NT2/D1 (cell line): ENCODE data around the gene C11orf98.
"Not testable (repeated sequence)": the region's sequence is repeated elsewhere in the genome, so short reads cannot be mapped to it uniquely, and the experiment has no call there.

Experiments used
- DNase-seq: peaks from one replicate; pipeline ENCODE4 v3.0.0-alpha.2; 2011; ENCODE audit warnings: low read depth, low spot score
- H3K27me3 ChIP-seq: 2 replicates; pipeline ENCODE4 v1.6.0; 2011; ENCODE audit warnings: mild to moderate bottlenecking; ENCODE audit not compliant: insufficient read length, insufficient read depth
- H3K36me3 ChIP-seq: 2 replicates; pipeline ENCODE4 v1.6.1; 2011; ENCODE audit warnings: mild to moderate bottlenecking, low read length, mixed read lengths; ENCODE audit not compliant: insufficient read depth, insufficient read length
- H3K4me1 ChIP-seq: 2 replicates; pipeline ENCODE4 v1.5.1; 2011; ENCODE audit not compliant: insufficient read depth, insufficient read length
- H3K4me3 ChIP-seq: 2 replicates; pipeline ENCODE4 v1.5.1; 2011; ENCODE audit warnings: low read depth; ENCODE audit not compliant: insufficient read length
- H3K9ac ChIP-seq: 2 replicates; pipeline ENCODE4 v1.6.0; 2011; ENCODE audit warnings: low read depth; ENCODE audit not compliant: insufficient read length
- H3K9me3 ChIP-seq: 2 replicates; pipeline ENCODE4 v1.5.1; 2011; ENCODE audit warnings: mild to moderate bottlenecking, low read length; ENCODE audit not compliant: insufficient read depth
- SUZ12 ChIP-seq: IDR thresholded peaks from 2 replicates; pipeline ENCODE4 v1.6.1; 2011; ENCODE audit not compliant: insufficient read length, insufficient read depth; ENCODE audit errors: extremely low read depth
- YY1 ChIP-seq: IDR thresholded peaks from 2 replicates; pipeline ENCODE4 v1.6.1; 2011; ENCODE audit not compliant: insufficient read length, insufficient read depth
- ZNF274 ChIP-seq: IDR thresholded peaks from 2 replicates; pipeline ENCODE4 v1.6.1; 2011; ENCODE audit warnings: mild to moderate bottlenecking, low read depth, low read length

The C11orf98 gene

DNA sequence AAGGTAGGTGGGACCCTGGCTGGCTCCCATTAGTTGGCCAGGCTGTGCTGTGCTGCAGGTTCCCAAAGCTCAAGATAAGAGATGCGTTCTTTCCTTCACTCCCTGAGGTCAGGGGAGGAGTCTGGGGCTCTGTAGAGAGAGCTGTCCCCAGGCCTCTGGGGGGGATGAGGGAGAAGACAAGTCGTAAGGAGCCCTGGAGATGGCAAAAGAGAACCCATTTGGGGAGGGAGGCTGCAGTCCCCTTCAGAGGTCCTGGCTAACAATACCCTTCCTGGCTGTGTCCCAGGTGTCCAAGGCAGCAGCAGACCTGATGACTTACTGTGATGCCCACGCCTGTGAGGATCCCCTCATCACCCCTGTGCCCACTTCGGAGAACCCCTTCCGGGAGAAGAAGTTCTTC, 43.4 kb upstream of the C11orf98 start:
- Histone ChIP-seq H3K9me3 (no peaks in the 10 kb centered on the region), H3K9ac (peak overlapping the region; percentile 76), H3K27me3 (no peaks in the 10 kb centered on the region), H3K36me3 (peaks cover 45% of the 10 kb centered on the region), H3K4me1 (peaks cover 18% of the 10 kb centered on the region), H3K4me3 (peak overlapping the region; percentile 60)
- TF ChIP-seq ZNF274: no peak
- TF ChIP-seq YY1: no peak
- no peak for TF ChIP-seq SUZ12
- no peak for DNase-seq

DNA sequence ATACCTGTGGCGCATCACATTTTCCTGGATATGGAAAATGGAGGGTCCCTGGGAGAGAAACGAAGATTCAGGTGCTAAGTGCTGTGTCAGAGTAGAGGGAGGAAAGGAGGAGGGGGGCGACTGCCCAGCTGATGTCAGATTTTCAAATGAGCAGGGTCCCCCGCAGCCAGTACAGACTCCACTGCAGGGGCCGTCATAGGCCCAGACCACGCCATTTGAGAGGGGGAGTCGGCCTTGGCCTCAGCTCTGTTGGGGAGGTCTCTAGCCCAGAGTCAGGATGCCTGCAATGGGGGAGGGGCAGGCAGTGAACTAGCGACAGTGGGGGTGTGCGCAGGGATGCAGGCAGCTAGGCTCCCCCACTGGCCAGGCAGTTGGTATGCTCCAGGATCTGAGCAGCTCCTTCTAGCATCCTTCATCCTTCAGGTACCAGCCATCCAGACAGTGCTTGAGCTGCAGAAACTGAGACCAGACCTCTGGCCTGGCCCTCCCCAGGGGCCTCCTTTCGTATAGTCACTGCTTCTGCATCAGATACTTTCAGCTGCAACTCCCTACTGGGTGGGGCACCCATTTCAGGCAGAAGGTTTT, 42.4 kb upstream of the C11orf98 start, which contains the start of the genes BSCL2 and GNG3:
TSS of gene BSCL2 (minus strand) at position 148 of the 585 bp plus-strand sequence. CDS start 229 bp downstream, outside the sequence.
TSS of gene GNG3 (plus strand) at position 400 of the 585 bp plus-strand sequence. CDS start 620 bp downstream, outside the sequence.
- no peaks in the 10 kb centered on the region for H3K9me3 ChIP-seq
- DNase-seq: peak; percentile 99
- H3K4me3 ChIP-seq: peak within 1 kb of the TSS; percentile 72
- peak within 1 kb of the TSS; percentile 97 for H3K9ac ChIP-seq
- peaks cover 17% of the 10 kb centered on the region for H3K4me1 ChIP-seq
- peaks cover 44% of the 10 kb centered on the region for H3K36me3 ChIP-seq
- no peaks in the 10 kb centered on the region for H3K27me3 ChIP-seq
- TF ChIP-seq SUZ12 (no peak), YY1 (no peak)

DNA sequence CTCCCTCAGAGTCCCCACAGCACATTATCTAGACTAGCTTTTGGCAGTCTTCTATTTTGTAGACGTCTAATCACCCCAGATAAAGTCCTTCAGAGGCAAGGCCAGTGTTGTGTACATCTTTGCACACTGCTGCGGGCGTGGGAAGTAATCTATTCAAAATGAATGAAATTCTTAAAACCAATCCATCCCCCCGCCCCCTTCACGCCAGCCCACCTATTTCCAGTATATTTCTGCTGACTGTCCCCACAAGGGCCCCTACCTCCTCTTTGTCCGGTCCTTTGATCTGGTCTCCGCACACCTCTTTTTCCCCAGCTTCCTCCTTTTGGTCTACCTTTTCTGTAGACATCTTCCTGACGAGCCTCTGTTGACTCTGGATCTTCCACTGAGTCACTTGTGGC, 41.8 kb upstream of the C11orf98 start:
- H3K9ac ChIP-seq: peak overlapping the region; percentile 97
- H3K4me1 ChIP-seq: peaks cover 17% of the 10 kb centered on the region
- H3K9me3 ChIP-seq: no peaks in the 10 kb centered on the region
- TF ChIP-seq ZNF274: no peak
- no peak for TF ChIP-seq YY1
- TF ChIP-seq SUZ12: no peak
- DNase-seq: no peak
- H3K4me3 ChIP-seq: peak overlapping the region; percentile 72
- peaks cover 44% of the 10 kb centered on the region for H3K36me3 ChIP-seq
- no peaks in the 10 kb centered on the region for H3K27me3 ChIP-seq

DNA sequence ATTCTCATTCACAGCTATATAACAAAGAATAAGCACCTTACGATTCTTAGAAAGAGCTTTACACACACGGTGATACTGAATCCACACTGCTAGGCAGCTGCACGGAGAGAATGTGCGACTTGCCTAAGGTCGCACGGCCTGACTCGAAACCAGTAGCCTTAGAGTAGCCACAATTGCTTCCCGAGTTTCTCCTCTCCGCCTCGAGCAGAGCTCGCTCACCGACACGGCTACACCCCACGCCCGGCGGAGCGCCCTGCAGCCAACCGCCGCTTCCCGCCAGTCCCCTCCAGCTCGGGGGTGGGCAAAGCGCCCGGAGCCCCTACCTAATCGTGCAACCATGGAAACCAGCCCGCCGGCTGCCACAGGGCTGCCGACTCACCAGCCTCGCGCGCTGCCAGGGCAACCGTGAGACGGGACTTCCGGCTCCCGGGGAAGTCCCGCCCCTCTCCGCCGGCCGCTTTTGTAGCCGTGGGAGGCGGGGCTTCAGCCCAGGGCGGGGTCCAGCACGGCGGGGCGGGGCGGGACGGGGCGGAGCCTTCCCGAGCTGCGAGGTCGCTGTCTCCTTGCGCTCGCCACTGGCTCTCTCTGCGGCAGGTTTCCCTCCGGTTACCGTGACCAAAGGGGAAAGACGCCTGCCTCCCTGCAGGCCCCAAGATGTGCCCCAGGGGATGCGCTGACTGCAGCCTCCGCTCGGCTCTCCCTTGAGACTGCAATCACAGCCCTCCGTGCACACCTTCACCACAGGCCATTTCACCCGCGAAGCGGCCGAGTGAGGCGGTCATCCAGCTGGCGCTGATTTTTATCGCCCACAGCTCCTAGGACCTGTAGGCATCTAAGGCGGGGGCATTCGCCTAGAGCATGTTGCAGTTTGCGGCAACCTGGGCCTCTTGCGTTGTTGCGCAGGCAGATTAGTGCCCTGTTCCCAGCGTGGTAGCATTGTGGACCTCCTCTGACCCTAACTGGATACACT, 41.2 kb upstream of the C11orf98 start:
- TF ChIP-seq ZNF274 (no peak), SUZ12 (no peak), YY1 (no peak)
- Histone ChIP-seq H3K27me3 (no peaks in the 10 kb centered on the region), H3K4me3 (peak overlapping the region; percentile 72), H3K9ac (peak overlapping the region; percentile 97), H3K9me3 (no peaks in the 10 kb centered on the region), H3K4me1 (peaks cover 17% of the 10 kb centered on the region), H3K36me3 (peaks cover 45% of the 10 kb centered on the region)
- peak; percentile 93 for DNase-seq

DNA sequence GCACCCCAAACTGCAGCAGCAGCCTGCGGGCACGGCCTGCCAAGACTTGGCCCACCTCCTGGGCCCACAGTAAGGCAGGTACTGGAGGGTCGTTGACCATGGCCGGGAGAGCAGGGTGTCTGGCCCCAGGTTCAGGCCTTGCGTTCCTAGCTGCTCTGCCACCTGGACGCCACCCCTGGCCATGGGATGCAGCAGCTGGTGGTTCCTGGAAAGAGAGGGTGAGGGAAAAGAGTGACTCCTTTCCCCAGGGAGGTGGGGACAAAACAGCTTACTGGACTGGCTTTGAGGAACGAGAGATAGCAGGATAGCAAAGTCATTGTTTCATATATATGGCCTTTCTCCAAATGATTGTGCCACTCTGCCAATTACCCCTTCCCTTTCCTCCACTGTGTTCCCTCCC, 40.4 kb upstream of the C11orf98 start:
- Histone ChIP-seq H3K36me3 (peaks cover 45% of the 10 kb centered on the region), H3K27me3 (no peaks in the 10 kb centered on the region), H3K9me3 (no peaks in the 10 kb centered on the region), H3K9ac (peak overlapping the region; percentile 97), H3K4me3 (peak overlapping the region; percentile 72), H3K4me1 (peaks cover 17% of the 10 kb centered on the region)
- TF ChIP-seq ZNF274: no peak
- no peak for TF ChIP-seq SUZ12
- TF ChIP-seq YY1: no peak
- no peak for DNase-seq

DNA sequence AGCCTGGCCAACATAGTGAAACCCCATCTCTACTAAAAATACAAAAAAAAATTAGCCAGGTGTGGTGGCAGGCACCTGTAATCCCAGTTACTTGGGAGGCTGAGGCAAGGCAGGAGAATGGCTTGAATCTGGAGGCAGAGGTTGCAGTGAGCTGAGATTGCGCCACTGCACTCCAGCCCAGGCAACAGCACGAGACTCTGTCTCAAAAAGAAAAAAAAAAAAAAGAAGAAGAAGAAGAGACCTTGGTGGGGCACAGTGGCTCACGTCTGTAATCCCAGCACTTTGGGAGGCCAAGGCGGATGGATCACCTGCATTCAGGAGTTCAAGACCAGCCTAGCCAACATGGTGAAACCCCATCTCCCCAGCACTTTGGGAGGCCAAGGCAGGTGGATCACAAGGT, 38.9 kb upstream of the C11orf98 start:
- H3K9me3 ChIP-seq, DNase-seq, H3K27me3 ChIP-seq, H3K9ac ChIP-seq, H3K4me3 ChIP-seq: not testable (repeated sequence)
- peaks cover 13% of the 10 kb centered on the region for H3K4me1 ChIP-seq
- H3K36me3 ChIP-seq: peaks cover 48% of the 10 kb centered on the region

DNA sequence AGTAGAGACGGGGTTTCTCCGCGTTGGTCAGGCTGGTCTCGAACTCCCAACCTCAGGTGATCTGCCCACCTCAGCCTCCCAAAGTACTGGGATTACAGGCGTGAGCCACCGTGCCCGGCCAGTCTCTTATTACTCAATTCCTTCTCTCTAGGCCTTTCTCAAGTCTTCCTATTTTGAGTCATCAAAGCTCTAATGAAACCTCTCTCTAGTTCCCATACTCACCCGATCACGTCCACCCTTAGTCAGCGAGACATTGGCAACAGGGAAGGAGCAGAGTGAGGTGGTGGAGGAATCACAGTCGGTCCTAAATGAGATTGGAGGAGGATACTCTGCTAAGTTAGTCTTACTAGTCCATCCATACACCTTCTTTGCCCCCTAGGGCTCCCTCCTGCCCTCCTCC, 37.2 kb upstream of the C11orf98 start:
- no peaks in the 10 kb centered on the region for H3K9me3 ChIP-seq
- no peak for DNase-seq
- H3K27me3 ChIP-seq: no peaks in the 10 kb centered on the region
- H3K4me1 ChIP-seq: peaks cover 3% of the 10 kb centered on the region
- TF ChIP-seq YY1 (no peak), ZNF274 (no peak), SUZ12 (no peak)
- H3K9ac ChIP-seq: no peak overlapping the region
- H3K4me3 ChIP-seq: no peak overlapping the region
- peaks cover 53% of the 10 kb centered on the region for H3K36me3 ChIP-seq
